HG03060 (cell line): Measurements from ENCODE around the gene UBE2E2.
"Not testable (repeated sequence)": the region's sequence is repeated elsewhere in the genome, so short reads cannot be mapped to it uniquely, and the experiment has no call there.

ENCODE experiments used
- ATAC-seq: cut with Tn5 transposase; IDR thresholded peaks from one replicate; pipeline ENCODE4 v1.9.1; 2021; ENCODE audit warnings: low read depth, moderate number of reproducible peaks; ENCODE audit not compliant: unreplicated experiment

UBE2E2 gene

DNA sequence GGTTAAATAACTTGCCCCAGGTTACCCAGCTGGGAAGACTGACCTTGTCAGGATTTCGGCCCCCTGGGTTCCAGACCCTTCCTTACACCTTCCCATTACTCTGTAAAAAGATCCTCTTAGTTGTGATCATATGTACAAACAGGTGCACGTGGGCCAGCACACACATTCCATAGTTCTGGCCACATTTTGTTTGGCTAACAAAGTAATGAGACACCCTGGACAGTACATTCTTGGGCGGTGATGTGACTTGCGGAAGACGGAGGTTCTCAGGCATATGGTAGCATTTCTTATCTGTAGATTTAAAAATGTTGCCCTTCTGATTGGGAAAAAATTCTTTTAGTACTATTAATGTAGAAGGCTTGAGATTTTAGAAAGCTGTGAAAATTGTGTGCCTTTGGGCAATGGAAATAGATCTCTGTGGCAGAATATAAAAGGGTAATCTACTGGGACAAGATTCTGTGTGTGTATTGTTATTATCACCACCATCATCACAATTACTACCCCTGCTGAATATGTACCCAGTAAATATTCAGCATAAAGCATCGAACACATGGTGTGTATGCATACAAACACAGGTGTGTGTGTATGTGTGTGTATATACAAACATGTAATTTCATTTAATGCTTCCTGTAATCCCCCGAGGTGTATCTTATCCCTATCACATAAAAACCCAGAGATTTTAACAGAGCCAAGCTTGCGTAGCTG lies 397.2 kb downstream of the UBE2E2 start:
- ATAC-seq = no peak

DNA sequence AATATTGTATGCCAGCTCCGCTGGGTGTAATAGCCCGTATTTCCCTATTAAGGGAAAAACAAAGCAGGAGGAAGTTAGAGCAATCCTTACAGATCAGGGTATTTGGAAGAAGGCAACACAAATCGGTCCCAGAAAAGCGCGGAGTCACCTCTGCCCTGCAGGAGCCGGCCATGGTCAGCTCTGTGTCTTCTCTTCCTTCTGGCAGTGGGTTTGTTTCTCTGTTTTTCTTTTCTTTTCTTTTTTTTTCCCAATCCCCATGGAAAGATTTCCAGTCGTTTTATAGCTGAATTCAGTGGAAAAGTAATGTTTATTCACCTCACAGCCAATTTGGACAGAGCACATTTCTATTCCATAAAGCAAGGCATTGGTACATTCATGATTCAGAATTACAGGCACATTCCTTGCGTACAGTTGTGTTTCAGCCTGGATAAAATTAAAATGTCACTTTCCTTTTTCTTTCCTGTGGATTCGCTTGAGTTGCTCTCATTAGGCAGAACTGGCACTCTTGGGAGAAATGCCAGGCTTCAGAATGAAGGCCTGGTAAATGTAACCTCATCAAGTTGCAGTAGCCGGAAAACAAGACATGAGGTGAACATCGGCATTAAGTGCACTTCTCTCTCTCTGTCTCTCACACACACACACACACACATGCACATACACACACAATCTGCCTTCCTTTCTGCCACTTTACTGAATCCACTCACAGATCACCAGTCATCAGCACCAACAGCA lies 398.1 kb downstream of the UBE2E2 start:
- no peak for ATAC-seq

DNA sequence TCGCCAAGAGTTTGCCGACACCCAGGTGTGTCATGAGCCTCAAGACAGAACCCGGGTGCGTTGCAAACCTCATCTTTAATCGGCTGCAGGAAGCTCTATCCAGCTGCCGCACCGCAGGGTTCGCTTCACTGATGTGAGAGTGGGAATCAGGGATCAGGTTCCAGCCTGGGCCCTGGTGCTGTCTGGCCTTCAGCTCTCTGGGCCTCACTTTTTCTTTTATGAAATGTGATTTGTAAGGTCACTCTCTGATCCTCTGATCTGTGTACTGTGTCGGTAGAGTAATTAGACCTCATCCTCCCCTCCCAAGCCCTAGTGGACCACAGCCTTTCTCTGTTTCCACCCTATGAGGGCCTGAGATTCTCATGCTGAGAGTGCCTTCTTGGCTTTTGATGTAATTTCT lies 399.8 kb downstream of the UBE2E2 start:
- no peak for ATAC-seq

DNA sequence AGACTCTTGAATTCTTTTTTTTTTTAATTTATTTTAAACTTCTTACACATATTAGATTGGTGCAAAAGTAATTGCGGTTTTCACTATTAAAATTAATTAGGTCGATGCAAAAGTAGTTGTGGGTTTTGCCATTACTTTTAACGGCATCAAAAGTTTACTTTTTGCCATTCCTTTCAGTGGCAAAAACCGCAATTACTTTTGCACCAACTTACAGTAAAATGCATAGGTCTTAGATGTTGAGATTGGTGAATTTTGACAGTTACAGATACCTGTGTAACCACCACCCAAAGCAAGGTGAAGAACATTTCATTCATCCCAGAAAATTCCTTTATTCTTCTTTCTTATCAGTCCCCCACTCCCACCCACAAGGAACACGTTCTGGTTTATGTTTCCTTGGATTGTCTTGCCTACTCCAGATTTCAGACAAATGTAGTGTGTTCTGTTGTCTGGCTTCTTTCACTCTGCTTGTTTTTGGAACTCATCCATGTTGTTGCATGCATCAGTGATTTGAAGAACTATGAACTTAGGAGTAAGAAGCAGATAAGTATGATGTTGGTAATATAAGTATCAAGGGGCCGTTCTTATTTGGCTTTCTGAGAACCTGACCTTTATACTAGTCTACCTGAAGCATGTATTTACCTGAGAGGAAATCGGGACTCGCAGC lies 404.2 kb downstream of the UBE2E2 start:
- ATAC-seq = no peak

DNA sequence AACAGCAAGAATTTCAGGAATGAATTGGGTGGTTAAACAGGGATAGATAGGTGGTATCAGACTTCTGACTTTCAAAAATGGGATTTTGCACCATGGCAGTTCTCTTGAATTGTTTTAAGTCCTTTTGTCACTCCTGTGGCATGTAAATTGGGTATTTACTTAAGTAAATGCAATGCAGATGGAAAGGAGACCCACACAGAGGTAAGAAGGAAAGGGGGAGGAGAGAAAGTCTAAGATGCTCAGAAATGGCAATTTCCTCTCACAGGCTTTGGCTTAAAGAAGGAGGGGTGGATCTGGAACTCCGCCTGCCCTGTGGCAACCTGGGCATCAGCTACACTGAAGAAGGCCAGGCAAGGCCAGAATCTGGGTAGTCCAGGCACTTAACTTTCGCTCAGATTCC lies 405.5 kb downstream of the UBE2E2 start:
- ATAC-seq = no peak

DNA sequence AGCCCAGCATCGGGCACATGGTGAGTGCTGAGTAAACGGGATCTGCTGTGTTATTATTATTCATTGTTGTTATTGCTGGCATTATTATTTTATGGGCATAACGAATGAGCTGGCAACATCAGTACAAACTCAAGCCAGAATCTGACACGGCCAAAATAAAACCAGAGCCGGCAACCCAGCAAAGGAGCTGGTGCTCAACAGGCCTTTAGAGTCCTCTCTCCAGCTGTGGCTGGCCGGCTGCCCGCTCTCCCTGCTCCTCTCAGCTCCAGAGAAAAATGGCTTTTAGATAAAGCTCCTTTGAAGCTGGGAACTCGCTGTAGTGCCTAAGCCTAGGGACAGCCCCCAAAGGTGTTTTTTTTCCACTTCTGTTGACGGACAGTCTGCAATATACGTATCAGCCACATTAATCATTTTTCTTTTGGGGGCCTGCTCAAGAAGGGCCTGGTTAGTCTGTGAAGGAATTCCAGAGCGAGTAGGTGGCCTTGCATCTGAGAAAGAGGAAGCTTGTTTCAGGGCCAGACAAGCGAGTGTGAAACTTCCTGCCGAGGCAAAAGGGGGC lies 408.7 kb downstream of the UBE2E2 start:
- no peak for ATAC-seq

DNA sequence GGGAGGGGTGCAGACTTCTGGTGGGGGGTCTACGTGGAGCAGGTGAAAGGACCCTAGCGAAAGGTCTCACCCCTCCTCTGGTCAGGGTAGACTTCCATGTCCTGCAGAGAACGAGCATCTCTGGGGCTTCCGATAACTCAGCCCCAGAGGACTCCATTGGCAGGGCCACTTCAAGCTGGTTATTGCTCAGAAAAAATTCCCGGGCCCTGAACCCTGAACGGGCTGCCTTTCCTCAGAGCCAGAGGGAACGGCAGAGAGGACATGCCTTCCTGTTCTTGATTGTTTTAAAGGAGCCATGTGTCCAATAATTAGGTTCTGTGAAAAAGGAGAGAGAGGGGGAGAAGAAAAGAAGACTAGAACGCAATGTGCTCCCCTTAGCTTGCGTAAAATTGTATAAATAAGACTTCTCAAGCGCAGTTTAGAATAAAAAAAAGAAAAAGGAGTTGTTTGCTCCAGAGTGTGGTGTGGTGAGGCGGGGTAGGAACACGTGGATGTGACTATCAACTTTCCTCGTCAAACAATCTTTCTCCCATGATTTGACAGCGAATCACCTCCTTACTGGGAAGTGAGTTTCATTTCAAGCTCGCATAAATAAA lies 409.3 kb downstream of the UBE2E2 start:
- no peak for ATAC-seq

DNA sequence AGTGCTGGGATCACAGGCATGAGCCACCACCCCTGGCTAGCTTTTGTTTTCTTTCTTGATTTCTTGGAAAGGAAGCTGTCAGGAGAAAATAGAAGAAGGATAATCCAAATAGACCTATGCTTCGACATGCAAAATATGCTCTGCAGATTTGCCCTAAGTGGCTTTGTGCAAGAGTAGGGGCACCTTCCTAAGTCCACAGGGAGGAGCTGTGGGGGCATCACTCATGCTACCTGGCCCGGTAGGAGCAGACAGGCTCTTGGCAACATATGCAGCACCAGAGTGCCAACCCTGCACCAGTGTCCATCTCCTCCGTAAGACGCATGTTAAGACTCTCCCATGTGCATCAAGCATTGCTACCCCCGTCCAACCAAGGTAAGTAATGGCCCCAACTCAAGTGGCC lies 411.9 kb downstream of the UBE2E2 start:
- no peak for ATAC-seq

DNA sequence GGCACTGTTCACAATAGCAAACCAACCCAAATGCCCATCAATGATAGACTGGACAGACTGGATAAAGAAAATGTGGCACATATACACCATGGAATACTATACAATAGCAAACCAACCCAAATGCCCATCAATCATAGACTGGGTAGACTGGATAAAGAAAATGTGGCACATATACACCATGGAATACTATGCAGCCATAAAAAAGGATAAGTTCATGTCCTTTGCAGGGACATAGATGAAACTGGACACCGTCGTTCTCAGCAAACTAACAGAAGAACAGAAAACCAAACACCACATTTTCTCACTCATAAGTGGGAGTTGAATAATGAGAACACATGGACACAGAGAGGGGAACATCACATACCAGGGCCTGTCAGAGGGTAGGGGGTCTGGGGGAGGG lies 415.3 kb downstream of the UBE2E2 start:
- not testable (repeated sequence) for ATAC-seq

DNA sequence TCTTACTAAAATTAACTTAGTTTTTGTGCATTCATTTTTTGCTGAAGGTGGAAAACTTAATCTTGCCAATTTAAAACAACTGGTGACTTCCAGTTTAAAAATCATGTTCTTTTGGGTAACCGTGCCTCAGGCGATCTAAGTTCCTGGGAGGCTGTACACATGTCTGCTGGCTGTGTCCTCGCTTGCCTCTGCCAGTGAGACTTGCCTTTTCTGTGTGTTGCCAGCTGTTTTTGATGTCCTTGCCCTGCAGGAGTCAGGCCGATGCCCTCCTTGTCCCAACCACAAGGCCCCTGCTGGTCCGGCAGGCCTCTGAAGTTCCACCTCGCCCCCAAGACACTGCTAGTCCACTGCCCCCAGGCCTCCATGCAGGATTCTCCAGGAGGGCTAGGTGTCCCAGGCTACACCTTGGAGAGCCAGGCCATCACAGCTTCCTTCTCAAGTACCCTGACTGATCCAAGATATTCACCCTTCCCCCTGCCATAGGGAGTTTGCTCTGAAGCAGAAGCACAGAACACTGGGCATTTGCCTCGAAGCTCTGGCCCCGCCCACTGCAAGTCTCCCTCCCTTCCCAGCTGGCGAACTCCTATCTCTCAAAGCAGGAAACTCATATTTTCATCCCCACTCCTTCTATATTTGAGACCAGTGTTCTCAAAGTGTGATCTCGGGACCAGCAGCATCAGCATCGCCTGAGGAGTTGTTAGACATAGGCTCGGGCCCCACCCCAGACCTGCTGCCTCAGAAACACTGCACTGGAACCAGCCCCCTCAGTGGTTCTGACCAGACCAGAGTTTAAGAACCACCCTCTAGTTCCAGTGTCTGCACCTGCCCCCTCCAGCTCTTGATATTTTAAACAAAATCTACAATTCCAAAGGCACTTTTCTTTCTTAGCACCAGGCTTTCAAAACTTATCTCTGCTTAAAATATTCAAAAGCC lies 416.8 kb downstream of the UBE2E2 start:
- ATAC-seq = no peak

DNA sequence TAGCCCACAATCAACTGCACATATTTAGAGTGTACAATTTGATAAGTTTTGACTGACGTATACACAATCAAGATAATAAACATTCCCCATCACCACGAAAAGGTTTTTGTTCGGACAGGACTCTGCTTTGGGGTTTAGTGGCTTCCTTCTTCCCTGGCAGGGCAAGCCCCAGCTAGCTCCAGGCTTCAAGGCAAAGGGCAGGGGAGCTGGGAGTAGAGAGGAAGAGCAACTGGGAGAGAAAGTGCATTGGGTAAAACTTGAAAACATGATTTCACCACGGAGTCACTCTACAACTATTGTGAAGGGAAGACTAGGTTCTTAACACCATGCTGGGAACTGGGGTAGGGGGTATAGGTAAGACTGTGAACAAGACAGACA lies 417.5 kb downstream of the UBE2E2 start:
- no peak for ATAC-seq

DNA sequence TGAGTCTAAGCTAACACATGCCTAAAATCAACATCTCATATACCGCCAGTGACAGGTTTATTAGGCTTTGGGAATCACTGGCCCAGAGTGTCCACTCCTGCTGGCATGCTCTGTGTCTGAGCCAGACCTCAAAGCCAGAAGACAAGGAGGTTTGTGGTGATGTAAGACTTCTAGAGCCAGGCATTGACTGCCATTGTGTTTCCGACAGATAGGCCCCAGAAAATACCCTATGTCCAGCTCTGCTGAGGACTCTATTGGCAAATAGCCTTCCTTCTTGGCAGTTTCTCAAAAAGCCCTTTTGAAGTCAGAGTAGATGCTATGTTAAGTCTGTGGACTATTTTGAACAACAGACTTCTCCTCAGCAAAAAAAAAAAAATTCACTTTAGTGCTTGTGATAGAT lies 420.7 kb downstream of the UBE2E2 start:
- no peak for ATAC-seq

DNA sequence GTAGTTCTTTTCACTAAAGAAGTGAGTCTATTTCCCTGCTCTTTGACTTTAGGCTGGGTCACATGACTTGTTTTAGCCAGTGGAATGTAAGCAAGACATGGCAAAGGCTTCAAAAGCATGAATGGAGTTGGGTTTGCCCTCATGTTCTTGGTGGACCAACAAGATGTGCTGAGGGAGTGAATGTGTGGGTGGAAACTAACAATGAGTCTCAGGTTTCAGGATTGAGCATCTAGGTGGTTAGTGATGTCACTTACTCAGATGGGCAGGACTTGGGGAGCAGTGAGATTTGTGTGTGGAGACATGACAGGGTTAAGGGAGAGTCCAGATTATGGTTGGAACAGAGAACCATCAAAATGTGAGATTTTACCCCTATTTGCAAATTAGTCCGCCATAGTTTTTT lies 421.2 kb downstream of the UBE2E2 start:
- no peak for ATAC-seq

DNA sequence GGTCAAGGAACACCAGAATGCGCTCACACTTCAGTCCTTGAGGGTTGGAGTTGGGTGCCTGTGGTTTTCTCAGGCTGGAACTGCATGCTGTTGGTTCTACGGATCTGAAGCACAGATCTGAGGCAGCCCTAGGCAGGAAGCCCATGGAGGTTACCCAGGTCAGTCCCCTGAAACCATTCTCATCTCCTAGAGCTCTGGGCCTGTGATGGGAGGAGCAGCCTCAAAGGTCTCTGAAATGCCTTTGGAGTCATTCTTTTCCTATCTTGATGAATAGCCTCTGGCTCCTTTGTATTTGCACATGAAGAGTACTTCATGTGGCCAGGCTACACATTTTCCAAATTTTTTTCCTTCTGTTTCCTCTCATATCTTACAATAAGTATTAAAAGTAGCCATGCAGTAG lies 423.3 kb downstream of the UBE2E2 start:
- no peak for ATAC-seq

DNA sequence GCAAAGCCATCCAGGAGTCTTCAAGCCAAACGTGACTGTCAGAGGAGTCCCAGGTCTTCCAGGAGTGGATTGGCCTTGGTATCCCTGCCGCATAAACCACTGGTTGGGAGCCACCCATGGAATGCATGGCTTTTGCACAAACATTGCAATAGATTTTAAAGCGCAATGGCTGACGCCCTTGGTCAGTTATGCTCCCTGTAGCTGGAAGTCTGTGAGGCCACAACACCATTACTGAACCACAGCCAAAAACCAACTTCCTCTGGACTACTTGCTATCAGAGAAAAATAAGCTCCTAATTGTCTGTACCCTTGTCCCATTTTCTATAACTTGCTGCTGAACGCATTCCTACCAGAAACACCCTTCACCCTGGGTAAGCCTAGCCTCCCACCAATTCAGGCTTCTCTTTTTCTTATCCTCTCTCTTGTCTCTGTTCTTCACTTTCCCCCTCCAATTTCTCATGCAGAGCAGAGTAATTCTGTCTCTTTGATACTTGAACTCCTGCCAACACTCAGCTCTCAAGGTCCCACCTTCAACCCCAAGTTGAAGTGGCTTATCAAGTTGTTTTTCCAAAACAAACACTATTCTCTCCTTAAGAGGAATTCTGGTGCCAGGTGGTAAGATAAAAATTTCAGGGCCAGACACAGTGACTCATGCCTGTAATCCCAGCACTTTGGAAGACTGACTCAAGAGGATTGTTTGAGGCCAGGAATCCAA lies 426.2 kb downstream of the UBE2E2 start:
- no peak for ATAC-seq

DNA sequence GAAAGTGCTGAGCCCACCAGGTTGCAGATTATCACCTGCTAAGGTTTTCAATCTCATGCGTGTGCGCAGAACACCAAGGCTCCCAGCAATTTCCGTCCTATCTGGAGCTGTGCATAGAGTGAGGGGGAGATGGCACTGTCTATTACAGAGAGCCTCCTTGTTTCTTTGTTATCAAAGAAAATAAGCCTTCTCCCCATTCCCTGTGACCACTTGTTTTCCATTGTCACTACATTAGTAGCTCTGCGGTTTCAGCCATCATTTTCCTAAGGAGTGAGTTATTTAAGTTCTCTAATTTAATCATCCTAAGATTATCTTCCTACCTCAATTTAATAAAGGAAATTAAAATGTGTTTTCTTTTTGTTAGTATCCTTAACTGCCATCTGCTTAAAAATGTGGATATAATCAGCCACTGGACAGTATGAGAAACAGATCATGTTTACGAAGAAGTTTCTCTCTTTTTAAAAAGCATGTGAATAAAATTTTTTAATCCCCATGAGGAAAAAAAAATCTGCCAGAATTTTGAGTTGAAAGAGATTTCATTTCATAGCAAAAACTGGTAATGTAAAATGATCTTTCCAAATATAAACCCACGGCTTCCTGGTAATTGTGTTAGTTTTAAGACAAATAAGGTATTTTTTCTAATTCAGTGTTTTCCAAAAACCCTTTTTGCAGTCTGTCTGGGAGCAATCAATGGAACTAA lies 430.3 kb downstream of the UBE2E2 start:
- ATAC-seq = no peak

DNA sequence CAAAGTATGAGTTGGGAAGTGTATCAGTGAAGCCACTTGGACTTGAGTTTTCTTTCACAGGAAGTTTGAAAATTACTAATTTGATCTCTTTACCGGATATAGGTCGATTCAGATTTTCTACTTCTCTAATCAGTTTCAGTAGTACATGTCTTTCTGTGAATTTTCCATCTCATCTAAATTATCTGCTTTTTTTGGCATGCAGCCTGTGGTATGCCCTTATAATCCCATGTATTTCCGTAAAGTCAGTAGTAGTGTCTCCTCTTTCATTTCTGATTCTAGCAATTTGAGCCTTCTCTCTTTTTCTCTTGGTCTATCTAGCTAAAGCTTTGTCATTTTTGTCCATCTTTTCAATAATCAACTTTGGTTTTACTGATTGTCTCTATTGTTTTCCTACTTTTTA lies 434.2 kb downstream of the UBE2E2 start:
- no peak for ATAC-seq

DNA sequence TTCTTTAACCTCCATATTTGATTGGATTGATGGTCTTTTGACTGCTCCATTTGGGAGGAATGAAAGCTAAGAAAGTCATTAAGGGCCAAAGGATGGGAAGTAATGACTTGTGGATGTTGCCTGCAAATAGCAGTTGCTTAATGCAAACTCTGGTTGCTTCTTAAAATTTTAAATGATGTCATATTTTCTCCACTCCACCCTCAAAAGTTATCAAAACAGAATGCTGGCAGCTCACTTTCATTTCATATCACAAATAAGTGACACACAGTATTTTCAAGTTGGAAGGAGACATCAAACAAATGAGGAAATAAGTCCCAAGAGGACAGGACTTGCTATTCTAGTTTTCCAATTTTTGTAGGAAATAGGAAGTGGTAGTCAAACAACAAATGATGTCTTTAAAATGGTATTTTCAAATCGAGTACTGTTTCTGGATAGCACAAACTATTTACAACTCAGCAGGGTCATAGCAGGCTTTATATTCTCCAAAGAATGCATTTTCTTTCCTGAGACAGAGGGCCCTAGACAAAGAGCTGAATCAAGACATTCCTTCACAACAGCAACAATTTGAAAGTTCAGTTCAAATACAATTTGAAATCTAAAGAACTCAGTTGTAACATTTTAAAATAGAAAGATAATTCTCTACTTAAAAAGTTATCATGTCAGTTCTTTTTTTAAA lies 437.5 kb downstream of the UBE2E2 start:
- no peak for ATAC-seq
